Measurements from ENCODE around the gene SLC4A2.
A peak's percentile ranks its signal among the peaks of the same experiment; 100 is the strongest.

The SLC4A2 gene

GRCh38 chr7:151075978-151076426 lies 16.6 kb downstream of the SLC4A2 start:
- Histone ChIP-seq H3K27me3 (ENCODE audit: insufficient read depth, insufficient read length) (no peaks in the 10 kb centered on the region), H3K4me3 (ENCODE audit: insufficient read length, low read depth) (no peak overlapping the region), H3K4me1 (ENCODE audit: insufficient read depth, insufficient read length) (peaks cover 19% of the 10 kb centered on the region), H3K9me3 (ENCODE audit: insufficient read depth, low read length) (no peaks in the 10 kb centered on the region), H3K9ac (ENCODE audit: insufficient read length, low read depth) (peak overlapping the region; percentile 42), H3K36me3 (ENCODE audit: insufficient read depth, insufficient read length, low read length) (peaks cover 69% of the 10 kb centered on the region)
- no peak for DNase-seq (ENCODE audit: low read depth, low spot score)
- TF ChIP-seq YY1 (IDR thresholded peaks at IDR 0.05; ENCODE audit: insufficient read depth, insufficient read length): no peak
- TF ChIP-seq ZNF274 (IDR thresholded peaks at IDR 0.05; ENCODE audit: low read depth, low read length): no peak
- no peak for TF ChIP-seq SUZ12 (IDR thresholded peaks at IDR 0.05; ENCODE audit: extremely low read depth, insufficient read depth, insufficient read length)

- H3K9ac ChIP-seq (ENCODE audit: insufficient read length, low read depth): no peak overlapping the region
- peaks cover 58% of the 10 kb centered on the region for H3K36me3 ChIP-seq (ENCODE audit: insufficient read depth, insufficient read length, low read length)
- no peak for DNase-seq (ENCODE audit: low read depth, low spot score)
Observed at GRCh38 chr7:151076863-151077704, 17.7 kb downstream of the SLC4A2 start.

GRCh38 chr7:151077705-151078232 lies 18.4 kb downstream of the SLC4A2 start:
- Histone ChIP-seq H3K4me3 (ENCODE audit: insufficient read length, low read depth) (no peak overlapping the region), H3K4me1 (ENCODE audit: insufficient read depth, insufficient read length) (peaks cover 19% of the 10 kb centered on the region), H3K36me3 (ENCODE audit: insufficient read depth, insufficient read length, low read length) (peaks cover 53% of the 10 kb centered on the region), H3K27me3 (ENCODE audit: insufficient read depth, insufficient read length) (no peaks in the 10 kb centered on the region), H3K9ac (ENCODE audit: insufficient read length, low read depth) (peak overlapping the region; percentile 50), H3K9me3 (ENCODE audit: insufficient read depth, low read length) (no peaks in the 10 kb centered on the region)
- no peak for DNase-seq (ENCODE audit: low read depth, low spot score)
- TF ChIP-seq YY1 (IDR thresholded peaks at IDR 0.05; ENCODE audit: insufficient read depth, insufficient read length) (no peak), SUZ12 (IDR thresholded peaks at IDR 0.05; ENCODE audit: extremely low read depth, insufficient read depth, insufficient read length) (no peak), ZNF274 (IDR thresholded peaks at IDR 0.05; ENCODE audit: low read depth, low read length) (no peak)

More at GRCh38 chr7:151076863-151077704, 17.7 kb downstream of the SLC4A2 start:
- Histone ChIP-seq H3K4me1 (ENCODE audit: insufficient read depth, insufficient read length) (peaks cover 19% of the 10 kb centered on the region), H3K9me3 (ENCODE audit: insufficient read depth, low read length) (no peaks in the 10 kb centered on the region), H3K27me3 (ENCODE audit: insufficient read depth, insufficient read length) (no peaks in the 10 kb centered on the region), H3K4me3 (ENCODE audit: insufficient read length, low read depth) (no peak overlapping the region)
- TF ChIP-seq ZNF274 (IDR thresholded peaks at IDR 0.05; ENCODE audit: low read depth, low read length): no peak

- Histone ChIP-seq H3K4me1 (ENCODE audit: insufficient read depth, insufficient read length) (peaks cover 19% of the 10 kb centered on the region), H3K36me3 (ENCODE audit: insufficient read depth, insufficient read length, low read length) (peaks cover 51% of the 10 kb centered on the region), H3K9ac (ENCODE audit: insufficient read length, low read depth) (peak overlapping the region; percentile 50), H3K4me3 (ENCODE audit: insufficient read length, low read depth) (no peak overlapping the region), H3K9me3 (ENCODE audit: insufficient read depth, low read length) (no peaks in the 10 kb centered on the region), H3K27me3 (ENCODE audit: insufficient read depth, insufficient read length) (no peaks in the 10 kb centered on the region)
- no peak for DNase-seq (ENCODE audit: low read depth, low spot score)
- TF ChIP-seq SUZ12 (IDR thresholded peaks at IDR 0.05; ENCODE audit: extremely low read depth, insufficient read depth, insufficient read length) (no peak), YY1 (IDR thresholded peaks at IDR 0.05; ENCODE audit: insufficient read depth, insufficient read length) (no peak), ZNF274 (IDR thresholded peaks at IDR 0.05; ENCODE audit: low read depth, low read length) (no peak)
Observed at GRCh38 chr7:151078233-151079040, 19.0 kb downstream of the SLC4A2 start.

- peaks cover 41% of the 10 kb centered on the region for H3K36me3 ChIP-seq (ENCODE audit: insufficient read depth, insufficient read length, low read length)
- peaks cover 8% of the 10 kb centered on the region for H3K27me3 ChIP-seq (ENCODE audit: insufficient read depth, insufficient read length)
- peaks cover 19% of the 10 kb centered on the region for H3K4me1 ChIP-seq (ENCODE audit: insufficient read depth, insufficient read length)
- no peaks in the 10 kb centered on the region for H3K9me3 ChIP-seq (ENCODE audit: insufficient read depth, low read length)
- peak overlapping the region; percentile 97 for H3K9ac ChIP-seq (ENCODE audit: insufficient read length, low read depth)
- H3K4me3 ChIP-seq (ENCODE audit: insufficient read length, low read depth): peak overlapping the region; percentile 88
- no peak for DNase-seq (ENCODE audit: low read depth, low spot score)
- TF ChIP-seq YY1 (IDR thresholded peaks at IDR 0.05; ENCODE audit: insufficient read depth, insufficient read length) (no peak), ZNF274 (IDR thresholded peaks at IDR 0.05; ENCODE audit: low read depth, low read length) (no peak), SUZ12 (IDR thresholded peaks at IDR 0.05; ENCODE audit: extremely low read depth, insufficient read depth, insufficient read length) (no peak)
Observed at GRCh38 chr7:151079199-151079910, 20.0 kb downstream of the SLC4A2 start.

- peaks cover 19% of the 10 kb centered on the region for H3K4me1 ChIP-seq (ENCODE audit: insufficient read depth, insufficient read length)
- H3K36me3 ChIP-seq (ENCODE audit: insufficient read depth, insufficient read length, low read length): peaks cover 34% of the 10 kb centered on the region
- peak overlapping the region; percentile 88 for H3K4me3 ChIP-seq (ENCODE audit: insufficient read length, low read depth)
- TF ChIP-seq ZNF274 (IDR thresholded peaks at IDR 0.05; ENCODE audit: low read depth, low read length) (no peak), SUZ12 (IDR thresholded peaks at IDR 0.05; ENCODE audit: extremely low read depth, insufficient read depth, insufficient read length) (no peak), YY1 (IDR thresholded peaks at IDR 0.05; ENCODE audit: insufficient read depth, insufficient read length) (no peak)
- peak overlapping the region; percentile 97 for H3K9ac ChIP-seq (ENCODE audit: insufficient read length, low read depth)
- H3K9me3 ChIP-seq (ENCODE audit: insufficient read depth, low read length): no peaks in the 10 kb centered on the region
- no peak for DNase-seq (ENCODE audit: low read depth, low spot score)
- H3K27me3 ChIP-seq (ENCODE audit: insufficient read depth, insufficient read length): peaks cover 11% of the 10 kb centered on the region
Observed at GRCh38 chr7:151080067-151080521, 20.7 kb downstream of the SLC4A2 start.

All from NT2/D1 (cell line).